NCI-H2171 treated with DMSO at 0.1 percent for 48 hours (cell line): ENCODE data around the gene GALNT2.

Source experiments
- DNase-seq: peaks from one replicate; lab custom pipeline; 2025; lab: John Stamatoyannopoulos, UW

GALNT2 gene

DNA sequence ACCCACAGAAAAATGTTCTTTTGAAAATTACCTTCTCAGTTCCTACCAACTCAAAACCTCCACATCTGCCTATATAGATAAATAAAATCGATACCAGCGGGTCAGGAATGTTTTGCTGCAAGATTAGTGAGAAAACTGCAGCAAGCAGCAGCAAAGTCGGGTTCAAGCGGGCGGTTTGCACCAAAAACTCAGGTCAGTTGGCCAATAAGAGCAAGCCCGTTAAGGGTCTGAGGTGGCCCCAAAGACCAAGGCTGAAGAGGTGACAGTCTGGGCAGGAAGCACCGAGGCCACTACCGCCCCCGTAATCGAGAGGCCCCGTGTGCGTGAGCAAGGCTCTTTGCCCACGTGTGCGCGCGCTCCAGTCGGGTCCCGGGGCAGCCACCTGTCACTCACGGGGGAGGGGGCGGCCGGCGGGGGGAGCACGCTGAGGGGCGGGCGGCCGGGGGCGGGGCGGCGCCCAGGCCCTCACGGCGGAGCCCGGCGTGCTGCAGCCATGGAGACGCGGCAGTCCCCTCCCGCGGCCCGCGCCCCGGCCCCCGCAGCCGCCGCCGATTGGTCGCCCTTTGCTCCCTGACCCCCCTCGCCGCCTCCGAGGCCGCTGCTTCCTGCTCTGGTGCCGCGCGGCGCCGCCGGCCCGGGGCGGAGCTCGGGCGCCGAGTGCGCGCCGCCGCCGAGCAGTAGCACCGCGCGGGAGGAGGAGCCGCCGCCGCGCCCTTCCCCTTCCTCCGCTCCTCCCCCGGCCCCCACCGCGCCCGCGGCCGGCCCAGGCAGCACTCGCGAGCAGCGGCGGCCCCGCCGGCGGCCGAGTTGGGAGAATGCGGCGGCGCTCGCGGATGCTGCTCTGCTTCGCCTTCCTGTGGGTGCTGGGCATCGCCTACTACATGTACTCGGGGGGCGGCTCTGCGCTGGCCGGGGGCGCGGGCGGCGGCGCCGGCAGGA, at the start of gene GALNT2:
GALNT2 (plus strand) TSS at position 773 of the 939 bp plus-strand sequence; CDS start at position 816, 43 bp downstream.
- DNase-seq = peak; percentile 92

DNA sequence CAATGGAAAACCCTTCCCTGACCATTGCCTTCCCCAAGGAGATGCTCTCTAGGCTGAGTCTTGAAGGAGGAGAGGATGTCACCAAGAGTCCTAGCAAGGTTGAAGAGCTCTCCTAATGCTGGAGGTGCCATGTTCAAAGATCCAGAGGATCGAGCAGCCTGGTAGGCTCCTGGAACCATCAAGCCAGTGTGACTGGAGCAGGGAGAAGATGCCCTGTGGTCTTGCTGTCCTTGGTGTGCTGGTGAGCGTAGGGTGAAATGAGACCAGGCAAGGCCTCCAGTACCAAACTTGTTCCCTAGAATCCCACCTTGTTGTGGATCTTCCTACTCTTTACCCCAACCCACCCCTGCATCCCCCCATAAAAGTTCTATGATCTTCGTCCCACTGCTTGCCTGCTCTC, 46.6 kb upstream of the GALNT2 start:
- DNase-seq = no peak

DNA sequence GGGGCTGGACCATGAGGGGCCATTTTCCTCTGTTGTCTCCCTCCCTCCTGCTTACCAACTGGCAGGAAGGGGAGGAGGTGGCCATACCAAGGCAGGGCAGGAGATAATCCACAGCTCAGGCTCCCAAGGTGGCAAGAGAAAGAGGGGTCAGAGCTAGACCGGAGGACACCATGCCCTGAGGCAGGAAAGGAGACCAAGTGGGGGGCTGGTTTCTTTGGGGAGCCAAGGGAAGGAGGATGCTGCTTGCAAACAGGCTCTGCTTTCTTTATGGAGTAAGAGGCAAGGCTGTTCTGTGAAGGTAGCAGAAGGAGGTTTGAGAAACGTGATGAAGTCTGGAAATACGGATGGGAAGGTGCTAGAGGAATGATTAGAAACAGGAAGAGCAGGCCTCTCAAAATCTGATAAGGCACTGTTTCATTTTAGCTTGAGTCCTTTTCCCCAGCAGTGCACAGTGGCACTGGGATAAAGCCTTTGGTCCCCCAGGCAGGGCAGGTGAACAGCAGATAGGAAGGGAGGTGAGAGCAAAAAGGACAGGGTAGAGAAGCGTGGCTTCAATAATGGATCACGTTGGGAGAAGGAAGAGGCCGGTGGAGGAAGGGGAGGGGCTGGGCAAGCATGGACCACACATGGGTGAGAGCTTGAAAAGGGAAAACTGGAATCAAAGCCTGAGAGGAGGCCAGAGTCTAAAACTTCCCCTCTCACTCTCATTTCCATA, 44.2 kb upstream of the GALNT2 start:
- no peak for DNase-seq

DNA sequence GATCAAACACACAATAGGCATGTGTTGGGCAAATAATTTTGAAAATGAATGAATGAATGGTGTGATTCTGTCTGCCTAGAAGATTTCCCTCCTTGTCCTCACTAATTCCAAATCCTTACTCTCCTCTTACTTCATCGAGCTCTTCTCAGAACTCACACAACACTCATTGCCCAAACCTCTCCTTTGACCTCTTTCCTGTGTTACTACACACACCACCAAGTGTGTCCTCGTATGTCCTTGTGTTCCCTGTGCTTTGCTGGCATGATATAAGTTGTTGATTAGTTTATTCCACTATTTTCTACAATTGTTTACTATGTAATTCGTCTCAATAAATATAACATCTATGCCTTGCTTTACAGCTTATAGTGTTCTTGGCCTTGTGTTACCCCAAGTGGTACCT, 41.4 kb upstream of the GALNT2 start:
- no peak for DNase-seq

DNA sequence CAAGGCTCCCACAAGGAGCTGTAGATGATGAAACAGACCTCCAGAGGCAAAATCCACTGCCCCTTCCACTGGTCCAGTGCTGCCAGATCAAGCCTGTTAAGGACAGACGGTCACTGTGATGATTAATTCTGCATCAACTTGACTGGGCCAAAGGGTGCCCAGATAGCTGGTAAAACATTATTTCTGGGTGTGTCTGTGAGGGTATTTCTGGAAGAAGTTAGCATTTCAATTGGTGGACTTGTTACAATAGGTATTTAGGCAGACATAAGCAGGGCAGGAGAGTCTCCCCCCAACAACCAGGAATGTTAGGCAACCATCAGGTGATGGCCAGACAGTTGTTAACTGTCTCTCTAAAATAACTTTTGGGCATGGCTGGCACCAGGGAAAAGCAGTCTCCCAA, 40.9 kb upstream of the GALNT2 start:
- DNase-seq = no peak

DNA sequence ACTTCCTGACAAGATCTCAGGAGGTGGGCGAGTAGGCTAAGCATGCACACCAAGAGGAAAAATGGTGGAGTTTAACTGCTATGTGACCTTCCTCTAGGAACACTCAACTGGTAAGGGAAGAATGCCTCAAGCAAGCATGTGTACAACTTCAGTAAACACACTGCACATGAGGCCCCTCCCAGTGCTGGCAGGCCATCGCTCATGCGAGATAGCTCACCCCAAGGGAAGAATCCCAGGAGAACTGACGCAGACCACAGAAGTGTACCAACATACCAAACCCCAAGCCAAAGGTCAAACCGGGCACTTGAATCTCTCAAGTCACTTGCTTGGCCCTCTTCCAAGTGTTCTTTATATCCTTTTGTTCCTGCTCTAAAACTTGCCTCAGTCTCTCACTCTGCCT, 40.5 kb upstream of the GALNT2 start:
- no peak for DNase-seq

DNA sequence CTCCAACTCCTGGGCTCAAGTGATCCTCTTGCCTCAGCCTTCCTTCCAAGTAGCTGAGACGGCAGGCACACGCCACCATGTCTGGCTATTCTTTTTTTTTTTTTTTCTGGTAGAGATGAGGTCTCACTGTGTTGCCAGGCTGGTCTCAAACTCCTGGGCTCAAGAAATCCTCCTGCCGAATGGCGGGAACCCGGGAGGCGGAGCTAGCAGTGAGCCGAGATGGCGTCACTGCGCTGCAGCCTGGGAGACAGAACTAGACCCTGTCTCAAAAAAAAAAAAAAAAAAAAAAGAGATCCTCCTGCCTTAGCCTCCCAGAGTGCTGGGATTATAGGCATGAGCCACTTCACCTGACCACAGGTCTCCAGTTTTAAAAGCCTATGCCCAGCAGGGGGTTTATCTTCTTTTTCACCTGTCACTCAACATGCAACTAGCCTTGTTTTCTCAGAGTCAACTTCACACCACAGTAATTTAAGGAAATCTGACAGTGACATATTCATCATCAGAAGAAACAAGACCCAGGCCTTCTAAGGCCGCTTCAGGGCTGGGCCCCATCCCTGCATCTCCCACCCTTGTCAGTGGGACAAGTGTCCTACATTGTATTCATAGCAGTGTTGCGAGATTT, 38.3 kb upstream of the GALNT2 start:
- no peak for DNase-seq

DNA sequence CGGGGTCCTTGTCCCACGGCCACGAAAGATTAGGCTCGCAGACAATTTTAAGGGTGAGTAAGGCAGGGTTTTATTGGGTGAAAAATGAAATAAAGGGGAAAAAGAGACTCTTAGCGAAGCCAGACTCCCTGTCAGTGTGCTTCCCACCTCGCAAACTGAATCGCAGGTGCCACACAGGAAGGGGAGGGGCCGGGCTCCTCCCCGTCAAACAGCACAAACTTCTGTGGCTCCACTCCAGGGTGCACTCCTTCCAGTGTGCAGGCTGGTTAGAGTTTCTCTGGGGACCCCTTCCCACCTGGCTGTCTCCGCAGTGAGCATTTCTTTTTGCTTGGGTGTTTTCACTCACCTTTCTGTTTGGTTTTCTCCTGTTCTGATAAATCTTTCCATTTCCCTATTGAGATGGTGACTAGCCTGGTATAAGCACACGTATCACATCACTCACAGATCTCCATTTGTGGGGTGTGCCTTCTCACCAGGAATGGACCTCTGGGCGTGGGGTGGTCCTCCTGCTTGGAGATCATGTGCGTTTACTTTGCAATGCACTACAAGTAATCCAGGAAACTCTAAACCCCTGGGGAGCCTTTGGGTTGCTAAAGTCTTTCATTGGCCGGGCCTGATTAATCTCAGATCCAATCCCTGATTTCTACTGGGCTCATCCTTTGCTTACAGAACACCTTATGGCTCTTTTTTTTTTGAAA, 37.6 kb upstream of the GALNT2 start:
- DNase-seq = peak; percentile 43

DNA sequence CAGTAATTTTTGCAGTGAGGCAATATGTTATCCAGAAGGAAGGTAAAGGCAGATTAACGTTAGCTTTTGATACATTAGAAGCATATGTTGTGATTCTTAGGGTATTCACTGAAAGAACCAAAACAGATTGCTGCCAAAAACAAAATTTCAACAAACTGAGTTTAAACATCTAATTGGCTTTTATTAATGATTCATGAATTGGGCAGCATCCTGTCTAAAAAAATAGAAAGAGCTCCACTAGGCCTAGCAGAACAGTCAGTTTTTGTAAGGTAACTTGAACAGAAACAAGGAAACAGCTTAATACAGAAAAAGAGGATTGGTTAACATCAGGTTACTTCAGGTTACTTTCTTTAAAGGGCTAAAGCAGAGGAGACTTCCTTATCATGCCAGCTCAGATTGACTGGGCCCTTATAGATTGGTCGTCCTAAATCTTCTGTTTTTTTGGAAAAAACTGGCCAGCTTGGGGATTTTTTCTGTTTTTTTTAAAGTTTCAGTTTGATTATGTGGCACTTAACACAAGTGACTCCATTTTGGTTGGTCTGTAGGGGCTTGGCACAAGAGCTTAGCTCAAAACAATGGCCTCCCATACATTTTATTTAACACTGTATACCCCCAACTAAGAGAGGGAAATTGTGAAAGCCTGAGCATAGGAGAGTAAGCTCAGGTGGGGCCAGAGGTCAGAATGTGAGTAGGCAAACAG, 36.8 kb upstream of the GALNT2 start:
- DNase-seq = no peak

DNA sequence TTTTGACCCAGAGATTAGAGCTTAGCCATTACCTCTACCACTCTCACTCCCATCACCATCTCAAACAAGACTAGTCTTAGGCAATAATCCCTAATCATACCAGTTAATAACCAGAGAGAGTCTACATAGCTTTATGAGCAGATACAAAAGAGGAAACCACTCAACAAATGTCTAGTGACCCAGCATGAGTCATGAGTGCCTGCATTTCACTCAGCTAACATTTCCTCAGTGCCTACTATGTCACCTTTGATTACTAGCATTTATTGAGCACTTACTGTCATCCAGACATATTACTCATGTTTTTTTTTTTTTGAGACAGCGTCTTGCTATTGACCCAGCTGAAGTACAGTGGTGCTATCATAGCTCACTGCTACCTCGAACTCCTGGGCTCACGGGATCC, 35.9 kb upstream of the GALNT2 start:
- no peak for DNase-seq

DNA sequence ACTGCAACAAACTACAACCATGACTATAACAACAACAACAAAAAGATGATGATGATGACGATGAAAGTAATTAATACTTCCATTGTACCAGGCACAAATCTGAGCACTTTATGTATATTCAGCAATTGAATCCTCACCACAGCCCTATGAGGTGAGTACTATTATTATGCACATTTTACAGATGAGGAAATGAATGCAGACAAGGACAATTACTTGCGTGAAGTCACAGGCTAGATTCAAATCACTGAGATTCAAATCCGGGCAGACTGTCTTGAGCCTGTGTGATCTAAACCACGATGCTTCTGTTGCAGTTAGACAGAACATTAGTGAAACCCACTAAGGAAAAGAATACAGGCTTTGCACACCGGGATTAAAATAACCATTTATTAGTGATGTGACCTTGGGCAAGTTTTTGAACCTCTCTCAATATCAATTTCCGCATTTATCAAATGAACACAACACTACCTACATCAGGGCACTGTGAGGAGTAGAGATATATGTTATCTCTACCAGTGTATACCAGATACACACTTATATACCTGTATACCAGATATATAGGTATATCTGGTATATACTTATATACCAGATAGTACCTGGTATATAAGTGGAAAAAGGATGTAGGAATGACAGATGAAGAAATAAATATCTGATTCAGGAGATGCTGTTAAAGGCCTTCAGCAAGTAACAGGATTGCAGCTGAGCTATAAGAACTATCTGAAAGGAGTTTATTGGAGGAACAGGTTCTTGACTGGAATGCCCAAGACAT, 34.3 kb upstream of the GALNT2 start:
- no peak for DNase-seq

DNA sequence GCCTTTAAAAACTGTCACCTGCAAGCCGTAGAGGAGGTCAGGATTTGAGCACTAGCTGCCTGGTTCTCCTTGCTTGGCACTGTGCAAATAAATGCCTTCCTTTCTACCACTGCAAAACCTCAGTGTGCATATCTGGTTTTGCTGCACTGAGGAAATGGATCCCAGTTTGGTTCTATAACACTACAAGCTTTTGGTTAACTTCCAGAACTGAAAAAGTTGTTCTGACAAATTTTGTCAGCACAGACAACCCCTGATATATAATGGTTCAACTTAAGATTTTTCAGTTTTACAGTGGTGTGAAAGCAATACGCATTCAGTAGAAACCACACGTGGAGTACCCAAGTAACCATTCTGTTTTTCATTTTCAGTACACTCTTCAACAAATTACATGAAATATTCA, 29.8 kb upstream of the GALNT2 start:
- no peak for DNase-seq

DNA sequence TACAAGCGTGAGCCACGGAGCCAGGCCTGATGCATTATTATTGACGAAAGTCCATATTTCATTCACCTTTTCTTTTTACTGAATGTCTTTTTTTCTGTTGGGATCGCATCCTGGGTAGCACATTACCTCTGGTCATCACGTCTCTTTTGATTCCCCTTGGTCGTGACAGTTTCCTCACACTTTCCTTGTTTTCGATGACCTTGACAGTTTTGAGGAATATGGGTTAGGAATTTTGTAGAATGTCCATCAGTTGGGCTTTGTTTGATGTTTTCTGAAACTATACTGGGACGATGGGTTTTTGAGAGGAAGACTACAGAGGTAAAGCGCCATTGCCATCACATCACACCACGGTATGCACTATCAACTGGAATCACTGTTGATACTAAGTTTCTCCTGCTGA, 26.6 kb upstream of the GALNT2 start:
- no peak for DNase-seq

DNA sequence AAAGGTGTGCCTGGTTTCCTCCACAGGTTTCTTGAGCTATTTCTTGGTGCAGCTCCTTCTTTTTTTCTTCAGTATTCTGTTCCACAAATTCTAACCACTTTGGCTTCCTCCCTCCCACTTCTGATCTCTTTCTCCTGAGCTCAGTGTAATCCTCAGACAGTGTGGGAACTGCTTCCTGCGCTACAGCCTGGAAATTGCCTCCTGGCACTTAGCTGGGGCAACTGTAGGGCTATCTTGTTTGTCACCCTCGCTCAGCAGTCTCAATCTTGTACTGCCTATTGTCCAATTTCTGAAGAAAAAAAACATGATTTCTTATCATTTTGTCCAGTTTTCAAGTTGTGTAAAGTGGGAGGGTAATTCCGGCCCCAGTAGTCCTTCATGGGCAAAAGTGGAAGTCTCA, 24.0 kb upstream of the GALNT2 start:
- DNase-seq = no peak

DNA sequence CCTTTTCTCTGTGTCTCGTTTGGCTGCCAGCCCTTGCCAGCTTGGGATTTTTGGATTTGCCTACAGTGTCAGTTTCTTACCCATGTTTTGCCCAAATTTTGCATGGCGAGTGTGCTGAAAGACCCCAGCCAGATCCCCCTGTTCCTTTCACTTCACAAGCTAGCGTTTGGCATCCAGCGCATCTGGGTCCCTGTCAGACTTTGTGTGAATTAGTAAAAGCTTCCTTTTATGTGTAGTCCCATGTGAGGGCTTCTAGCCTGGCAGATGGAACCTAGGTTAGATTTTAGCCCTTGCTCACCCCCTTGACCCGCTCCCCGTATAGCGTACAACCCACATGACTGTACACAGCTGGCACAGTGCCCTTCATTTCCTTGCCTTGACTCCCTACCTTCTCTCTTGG, 22.3 kb upstream of the GALNT2 start:
- DNase-seq = no peak

DNA sequence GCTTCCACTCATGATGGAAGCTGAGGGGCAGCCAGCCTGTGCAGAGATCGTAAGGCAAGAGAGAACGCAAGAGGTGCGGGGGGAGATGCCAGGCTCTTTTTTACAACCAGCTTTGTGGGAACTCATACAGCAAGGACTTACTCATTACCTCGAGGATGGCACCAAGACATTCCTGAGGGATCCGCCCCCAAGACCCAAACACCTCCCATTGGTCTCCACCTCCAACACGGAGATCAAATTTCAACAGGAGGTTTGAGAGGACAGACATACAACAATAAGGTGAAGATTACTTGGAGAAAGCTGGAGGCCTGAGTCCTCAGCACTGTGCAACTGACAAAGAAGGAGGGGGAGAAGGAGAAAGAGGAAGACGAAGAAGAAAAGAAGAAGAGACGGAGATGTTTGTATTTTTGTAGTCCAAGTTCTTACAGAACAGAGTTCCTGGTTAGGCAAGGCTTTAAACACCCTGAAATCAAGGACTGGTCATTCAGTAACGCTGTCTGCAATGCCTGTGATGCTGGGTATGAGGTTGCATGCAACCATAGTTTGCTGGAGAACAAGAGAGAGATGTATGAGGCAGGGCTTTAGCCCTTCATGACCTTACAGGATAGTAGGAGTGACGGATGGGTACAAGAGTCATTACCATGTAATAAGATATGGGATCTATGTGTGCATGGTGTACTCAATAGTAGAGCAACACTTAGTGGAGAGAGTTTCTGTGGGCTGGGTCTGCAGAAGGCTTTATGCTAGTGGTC, 19.7 kb upstream of the GALNT2 start:
- no peak for DNase-seq

DNA sequence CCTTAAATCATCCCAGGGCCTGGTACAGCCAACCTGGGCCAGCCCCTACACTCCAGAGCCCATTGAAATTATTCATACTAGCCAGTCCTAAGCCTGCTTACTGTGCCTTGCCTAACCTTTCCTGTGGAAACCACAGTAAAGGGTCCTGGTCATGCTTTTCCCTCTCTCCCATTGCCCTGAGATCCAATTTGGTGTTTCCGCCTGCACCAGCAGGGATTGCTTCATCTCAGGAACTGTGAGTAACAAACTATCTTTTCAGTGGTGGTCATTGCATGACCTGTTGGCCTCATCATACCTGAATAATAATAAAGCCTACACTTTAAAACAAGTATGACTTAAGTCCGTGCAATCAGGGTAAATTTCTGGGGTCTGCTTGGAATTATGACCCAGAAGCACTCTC, 18.7 kb upstream of the GALNT2 start:
- DNase-seq = no peak

DNA sequence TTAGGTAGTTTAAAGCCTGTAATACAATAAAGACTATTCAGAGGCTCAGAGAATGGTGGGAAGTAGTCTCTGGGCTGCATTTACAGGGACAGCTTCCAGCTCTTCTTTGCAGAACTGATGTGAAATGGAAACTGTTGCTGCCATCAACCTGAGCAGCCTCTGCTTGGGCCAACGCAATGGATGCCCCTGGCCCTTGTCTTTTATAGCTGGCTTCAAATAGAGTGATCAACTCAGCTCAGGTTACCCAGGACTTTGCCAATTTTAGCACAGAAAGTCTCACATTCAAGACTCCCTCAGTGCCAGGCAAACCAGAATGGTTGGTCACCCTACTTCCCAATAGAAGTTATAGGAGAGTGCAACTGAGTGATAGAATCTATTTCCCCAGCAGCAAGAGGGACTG, 18.1 kb upstream of the GALNT2 start:
- no peak for DNase-seq

DNA sequence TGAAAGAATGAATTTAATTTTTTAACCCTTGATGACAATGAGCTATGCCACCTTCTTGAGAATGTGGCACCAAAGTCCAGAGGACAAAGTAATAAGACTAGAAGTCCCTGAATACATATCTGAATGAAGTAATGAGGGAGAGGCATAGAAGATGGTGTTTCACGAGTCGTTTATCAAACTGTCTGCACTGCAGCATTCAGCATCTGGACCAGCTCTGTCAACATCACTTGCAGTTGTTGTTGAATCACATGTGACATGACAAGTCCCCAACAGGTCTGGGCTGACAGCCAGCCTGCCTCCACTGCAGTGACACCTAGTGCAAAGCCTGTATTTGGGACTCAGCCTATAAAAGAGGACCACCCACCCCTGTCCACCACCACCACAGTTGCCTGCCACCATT, 17.3 kb upstream of the GALNT2 start:
- peak; percentile 33 for DNase-seq
